SK-N-SH (cell line): ENCODE data around the gene ADRA2B. TPM values are rescaled to one million over a fixed set of nuclear protein-coding genes. Genes with fewer than 3 reads are reported as not detected.
A peak's percentile ranks its signal among the peaks of the same experiment; 100 is the strongest.

ENCODE experiments used
- CTCF ChIA-PET: fragments of 300-600, 350-600 bp; formaldehyde crosslinking; extraction: SDS; loops from one replicate; lab custom pipeline; 2021; lab: Yijun Ruan, JAX
- POLR2A ChIA-PET: fragments of 350-600 bp; sonication (Branson Sonifier 250); formaldehyde crosslinking; extraction: SDS; loops from one replicate; lab custom pipeline; 2020; ENCODE audit warnings: antibody characterized with exemption, inconsistent platforms; lab: Yijun Ruan, JAX
- DNase-seq: peaks from one replicate; pipeline ENCODE4 v3.0.0; 2012
- H2AFZ ChIP-seq: fragments of 200-600 bp; sonication (generic); 2 replicates; pipeline ENCODE4 v1.8.1; 2016; ENCODE audit warnings: antibody characterized with exemption, mild to moderate bottlenecking, low read depth
- H3F3A ChIP-seq: fragments of 200-600 bp; sonication (generic); replicated peaks from 2 replicates; pipeline ENCODE3; 2016; ENCODE audit warnings: antibody characterized with exemption, mild to moderate bottlenecking; ENCODE audit not compliant: insufficient read depth
- H3K27ac ChIP-seq, 2 experiments: fragments of 200-500 bp in 1 of 2; fragments of 200-600 bp in 1 of 2; sonication (Bioruptor generic) in 1 of 2; sonication (generic), shearing (Covaris generic) in 1 of 2; 2 replicates each; pipeline versions ENCODE4 v1.5.1 to v1.6.1; 2014 to 2016; ENCODE audit warnings: low read depth in 2 of 2, inconsistent platforms in 1 of 2, low read length in 1 of 2, mild to moderate bottlenecking in 1 of 2, mixed read lengths in 1 of 2
- H3K27me3 ChIP-seq: fragments of 200-600 bp; sonication (generic), shearing (Covaris generic); 2 replicates; pipeline ENCODE4 v1.6.1; 2016; ENCODE audit warnings: mixed run types; ENCODE audit not compliant: insufficient read depth
- H3K36me3 ChIP-seq, 2 experiments: fragments of 200-500 bp in 1 of 2; fragments of 200-600 bp in 1 of 2; sonication (Bioruptor generic) in 1 of 2; sonication (generic) in 1 of 2; replicated peaks in 1 of 2; 2 replicates each; pipeline versions ENCODE3 to v1.5.1; 2014 to 2016; ENCODE audit warnings: low read length in 1 of 2, mild to moderate bottlenecking in 1 of 2; ENCODE audit not compliant: insufficient read depth in 2 of 2, control insufficient read depth in 1 of 2
- H3K4me1 ChIP-seq, 2 experiments: fragments of 200-500 bp in 1 of 2; fragments of 200-600 bp in 1 of 2; sonication (Bioruptor generic) in 1 of 2; sonication (generic), shearing (Covaris generic) in 1 of 2; 2 replicates each; pipeline versions ENCODE4 v1.5.1 to v1.6.1; 2014 to 2016; ENCODE audit warnings: low read depth in 1 of 2, low read length in 1 of 2, mixed run types in 1 of 2; ENCODE audit not compliant: insufficient read depth in 2 of 2, control insufficient read depth in 1 of 2
- H3K4me2 ChIP-seq: fragments of 200-600 bp; sonication (generic), shearing (Covaris generic); 2 replicates; pipeline ENCODE4 v1.6.1; 2017; ENCODE audit warnings: mixed run types
- H3K4me3 ChIP-seq, 2 experiments: fragments of 200-500 bp in 1 of 2; fragments of 200-600 bp in 1 of 2; sonication (Bioruptor generic) in 1 of 2; sonication (generic), shearing (Covaris generic) in 1 of 2; 2 replicates each; pipeline versions ENCODE4 v1.5.1 to v1.8.1; 2014 to 2016; ENCODE audit warnings: low read depth in 2 of 2, inconsistent platforms in 1 of 2, low read length in 1 of 2, mild to moderate bottlenecking in 1 of 2, mixed read lengths in 1 of 2, moderate library complexity in 1 of 2
- H3K79me2 ChIP-seq: fragments of 200-600 bp; sonication (generic); 2 replicates; pipeline ENCODE4 v1.8.1; 2017; ENCODE audit warnings: mild to moderate bottlenecking; ENCODE audit not compliant: insufficient read depth
- H3K9ac ChIP-seq: fragments of 200-600 bp; sonication (generic); 2 replicates; pipeline ENCODE4 v1.6.1; 2017; ENCODE audit warnings: mixed run types
- H3K9me2 ChIP-seq: fragments of 200-600 bp; sonication (generic); 2 replicates; pipeline ENCODE4 v1.6.1; 2017; ENCODE audit warnings: mixed run types
- H3K9me3 ChIP-seq: fragments of 200-600 bp; sonication (generic); 2 replicates; pipeline ENCODE4 v1.6.1; 2017; ENCODE audit warnings: mixed run types, mild to moderate bottlenecking, moderate library complexity
- H4K20me1 ChIP-seq: fragments of 200-600 bp; sonication (generic); 2 replicates; pipeline ENCODE4 v1.6.1; 2017; ENCODE audit warnings: mild to moderate bottlenecking, mixed run types; ENCODE audit not compliant: insufficient read depth
- CHD2 ChIP-seq: fragments of 150-350 bp; IDR thresholded peaks from 2 replicates; pipeline ENCODE4 v1.6.1; 2018; ENCODE audit warnings: low read length; ENCODE audit not compliant: partially characterized antibody
- ELF1 ChIP-seq: IDR thresholded peaks from 2 replicates; pipeline ENCODE4 v1.4.0; 2012
- EZH2phosphoT487 ChIP-seq: fragments of 200-600 bp; sonication (generic); IDR thresholded peaks from 2 replicates; pipeline ENCODE4 v1.6.1; 2017; ENCODE audit warnings: low read depth, mixed run types, mild to moderate bottlenecking, antibody characterized with exemption, moderate library complexity, borderline replicate concordance
- FOSL2 ChIP-seq: IDR thresholded peaks from 2 replicates; pipeline ENCODE4 v1.4.0; 2012; ENCODE audit warnings: low read depth, mild to moderate bottlenecking, moderate library complexity, borderline replicate concordance
- FOXM1 ChIP-seq: IDR thresholded peaks from 2 replicates; pipeline ENCODE4 v1.4.0; 2012; ENCODE audit warnings: low read depth, mild to moderate bottlenecking
- GABPA ChIP-seq: IDR thresholded peaks from 2 replicates; pipeline ENCODE4 v1.4.0; 2012; ENCODE audit warnings: low read depth, mild to moderate bottlenecking
- GATA2 ChIP-seq: sonication (generic); formaldehyde crosslinking; IDR thresholded peaks from 2 replicates; pipeline ENCODE4 v1.5.0; 2020; ENCODE audit warnings: mild to moderate bottlenecking, missing genetic modification reagents
- JUND ChIP-seq: IDR thresholded peaks from 2 replicates; pipeline ENCODE4 v1.4.0; 2012
- MAX ChIP-seq: IDR thresholded peaks from 2 replicates; pipeline ENCODE4 v1.4.0; 2012; ENCODE audit warnings: low read depth
- MEF2A ChIP-seq: IDR thresholded peaks from 2 replicates; pipeline ENCODE4 v1.4.0; 2012; ENCODE audit warnings: low read depth, borderline replicate concordance
- NFIC ChIP-seq: IDR thresholded peaks from 2 replicates; pipeline ENCODE4 v1.4.0; 2012; ENCODE audit warnings: borderline replicate concordance
- POLR2AphosphoS5 ChIP-seq: IDR thresholded peaks from 2 replicates; pipeline ENCODE4 v1.6.1; 2012; ENCODE audit warnings: low read depth, low read length
- RAD21 ChIP-seq: IDR thresholded peaks from 2 replicates; pipeline ENCODE4 v1.6.1; 2012; ENCODE audit warnings: mild to moderate bottlenecking, low read length
- RCOR1 ChIP-seq: fragments of 150-350 bp; IDR thresholded peaks from 2 replicates; pipeline ENCODE4 v1.6.1; 2017; ENCODE audit warnings: antibody characterized with exemption, low read length
- RXRA ChIP-seq: IDR thresholded peaks from 2 replicates; pipeline ENCODE4 v1.4.0; 2012; ENCODE audit warnings: low read depth, mild to moderate bottlenecking, borderline replicate concordance
- SIN3A ChIP-seq: IDR thresholded peaks from 2 replicates; pipeline ENCODE4 v1.6.1; 2012; ENCODE audit warnings: low read depth, mild to moderate bottlenecking, low read length, moderate library complexity, borderline replicate concordance
- TCF12 ChIP-seq: IDR thresholded peaks from 2 replicates; pipeline ENCODE4 v1.4.0; 2012
- WGBS: methylation state at CpG from one replicate; pipeline ENCODE4 v1.1.6; 2017; ENCODE audit warnings: low lambda C conversion rate; 5-methylcytosine and 5-hydroxymethylcytosine counted together
- polyA plus RNA-seq, 3 experiments: library from polyadenylated mRNA; depleted of rRNA; stranded (reverse); fragments of >200 nt; gene quantifications; 2 replicates each; pipeline ENCODE4 v1.2.3, GENCODE V29; 2012
- TF ChIP-seq, protein P1 (sequence below): fragments of 150-350 bp; IDR thresholded peaks from 2 replicates; pipeline ENCODE4 v1.6.1; 2017; ENCODE audit warnings: antibody characterized with exemption, low read length, low read depth, borderline replicate concordance
- TF ChIP-seq, protein P2 (sequence below): IDR thresholded peaks from 2 replicates; pipeline ENCODE4 v1.6.1; 2012; ENCODE audit warnings: mild to moderate bottlenecking, low read depth, low read length, moderate library complexity
- TF ChIP-seq, protein P3 (sequence below): IDR thresholded peaks from 2 replicates; pipeline ENCODE4 v1.4.0; 2012; ENCODE audit warnings: low read depth, borderline replicate concordance

Gene ADRA2B
- polyA plus RNA-seq, 1 of the 3 experiments (the other 2 are of a cell fraction) = not detected

DNA sequence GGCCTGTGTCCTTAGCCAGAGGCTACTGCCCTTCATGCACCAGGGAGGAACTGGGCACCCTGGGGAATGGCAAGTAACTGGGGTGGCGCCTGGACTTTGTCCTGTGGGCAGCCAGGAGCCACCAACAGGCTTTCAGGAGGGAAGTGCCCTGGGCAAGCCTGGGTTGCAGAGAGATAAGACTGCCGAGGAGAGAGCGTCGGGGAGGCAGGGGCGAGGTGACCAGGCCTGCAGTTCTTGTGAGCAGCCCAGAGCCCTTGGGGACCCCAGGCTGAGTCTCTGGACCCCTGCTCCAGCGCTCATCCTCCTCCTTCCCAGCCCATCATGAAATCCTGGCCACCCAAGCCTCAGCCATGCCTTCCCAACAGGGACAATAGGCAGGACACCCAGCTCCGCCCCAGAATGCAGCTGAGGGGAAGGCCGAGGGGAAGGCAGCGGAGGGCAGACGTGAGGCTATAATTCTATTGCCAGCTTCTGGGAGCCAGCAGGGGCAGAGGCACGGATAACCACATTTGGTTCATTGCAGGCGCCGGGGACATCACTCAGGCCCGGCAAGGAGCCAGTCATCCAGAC is 25.1 kb downstream of the ADRA2B start:
- peaks cover 0 to 34% of the 10 kb centered on the region in 2 experiments; a peak in 1 of 4 replicates for H3K4me1 ChIP-seq
- CTCF ChIA-PET = interaction anchor here (2.4 to 2.7 kb wide), 2 partner anchors 26 to 84 kb away, joined by 13 to 20 read pairs; partner anchors contain the start of gene ADRA2B
- no peaks in the 10 kb centered on the region for H3K36me3 ChIP-seq
- POLR2A ChIA-PET = no interaction called here
- no peaks in the 10 kb centered on the region for H3K27me3 ChIP-seq
- TF ChIP-seq FOXM1 (no peak), NFIC (no peak), TCF12 (no peak), GATA2 (CRISPR knock-in tag) (no peak), JUND (no peak)
- H3K4me2 ChIP-seq = no peak overlapping the region
- no peak for DNase-seq
- no peaks in the 10 kb centered on the region for H3K79me2 ChIP-seq
- H3K9ac ChIP-seq = no peak overlapping the region
- no peaks in the 10 kb centered on the region for H3K9me2 ChIP-seq
- 74% methylated on average over 13 of the region's 14 CpGs for WGBS
- H3F3A ChIP-seq = no peaks in the 10 kb centered on the region
- no peaks in the 10 kb centered on the region for H3K9me3 ChIP-seq
- H4K20me1 ChIP-seq = no peaks in the 10 kb centered on the region
- no peak overlapping the region for H3K4me3 ChIP-seq
- H2AFZ ChIP-seq = no peak overlapping the region
- H3K27ac ChIP-seq = peak overlapping the region in 1 of 2 experiments; percentile 6; a peak in 1 of 4 replicates

- no peaks in the 10 kb centered on the region for H3K79me2 ChIP-seq
- no peaks in the 10 kb centered on the region for H3F3A ChIP-seq
- 79% methylated on average over 11 of the region's 12 CpGs for WGBS
- H3K9ac ChIP-seq = no peak overlapping the region
- no peak overlapping the region for H3K4me2 ChIP-seq
- CTCF ChIA-PET = interaction anchor here (1.0 to 1.9 kb wide), 3 partner anchors 10 to 84 kb away, joined by 3 to 6 read pairs (median 4); partner anchors contain the start of gene ADRA2B
- H2AFZ ChIP-seq = no peak overlapping the region
- DNase-seq = no peak
- no peaks in the 10 kb centered on the region for H3K36me3 ChIP-seq
- H3K27me3 ChIP-seq = no peaks in the 10 kb centered on the region
- no peak overlapping the region for H3K4me3 ChIP-seq
- POLR2A ChIA-PET = no interaction called here
- H3K9me3 ChIP-seq = no peaks in the 10 kb centered on the region
- H3K27ac ChIP-seq = peak overlapping the region in 1 of 2 experiments; percentile 64; a peak in 2 of 4 replicates
- H4K20me1 ChIP-seq = no peaks in the 10 kb centered on the region
- H3K4me1 ChIP-seq = peaks cover 0 to 39% of the 10 kb centered on the region in 2 experiments; a peak in 1 of 4 replicates
- TF ChIP-seq FOXM1 (no peak), FOSL2 (no peak), TCF12 (no peak), SIN3A (no peak), GABPA (no peak), RXRA (no peak), CHD2 (no peak), RCOR1 (no peak), MAX (no peak), ELF1 (no peak), EZH2phosphoT487 (no peak), POLR2AphosphoS5 (no peak), RAD21 (no peak), MEF2A (no peak)
- TF ChIP-seq, protein P1, sequence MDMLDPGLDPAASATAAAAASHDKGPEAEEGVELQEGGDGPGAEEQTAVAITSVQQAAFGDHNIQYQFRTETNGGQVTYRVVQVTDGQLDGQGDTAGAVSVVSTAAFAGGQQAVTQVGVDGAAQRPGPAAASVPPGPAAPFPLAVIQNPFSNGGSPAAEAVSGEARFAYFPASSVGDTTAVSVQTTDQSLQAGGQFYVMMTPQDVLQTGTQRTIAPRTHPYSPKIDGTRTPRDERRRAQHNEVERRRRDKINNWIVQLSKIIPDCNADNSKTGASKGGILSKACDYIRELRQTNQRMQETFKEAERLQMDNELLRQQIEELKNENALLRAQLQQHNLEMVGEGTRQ = no peak
- TF ChIP-seq, protein P2, sequence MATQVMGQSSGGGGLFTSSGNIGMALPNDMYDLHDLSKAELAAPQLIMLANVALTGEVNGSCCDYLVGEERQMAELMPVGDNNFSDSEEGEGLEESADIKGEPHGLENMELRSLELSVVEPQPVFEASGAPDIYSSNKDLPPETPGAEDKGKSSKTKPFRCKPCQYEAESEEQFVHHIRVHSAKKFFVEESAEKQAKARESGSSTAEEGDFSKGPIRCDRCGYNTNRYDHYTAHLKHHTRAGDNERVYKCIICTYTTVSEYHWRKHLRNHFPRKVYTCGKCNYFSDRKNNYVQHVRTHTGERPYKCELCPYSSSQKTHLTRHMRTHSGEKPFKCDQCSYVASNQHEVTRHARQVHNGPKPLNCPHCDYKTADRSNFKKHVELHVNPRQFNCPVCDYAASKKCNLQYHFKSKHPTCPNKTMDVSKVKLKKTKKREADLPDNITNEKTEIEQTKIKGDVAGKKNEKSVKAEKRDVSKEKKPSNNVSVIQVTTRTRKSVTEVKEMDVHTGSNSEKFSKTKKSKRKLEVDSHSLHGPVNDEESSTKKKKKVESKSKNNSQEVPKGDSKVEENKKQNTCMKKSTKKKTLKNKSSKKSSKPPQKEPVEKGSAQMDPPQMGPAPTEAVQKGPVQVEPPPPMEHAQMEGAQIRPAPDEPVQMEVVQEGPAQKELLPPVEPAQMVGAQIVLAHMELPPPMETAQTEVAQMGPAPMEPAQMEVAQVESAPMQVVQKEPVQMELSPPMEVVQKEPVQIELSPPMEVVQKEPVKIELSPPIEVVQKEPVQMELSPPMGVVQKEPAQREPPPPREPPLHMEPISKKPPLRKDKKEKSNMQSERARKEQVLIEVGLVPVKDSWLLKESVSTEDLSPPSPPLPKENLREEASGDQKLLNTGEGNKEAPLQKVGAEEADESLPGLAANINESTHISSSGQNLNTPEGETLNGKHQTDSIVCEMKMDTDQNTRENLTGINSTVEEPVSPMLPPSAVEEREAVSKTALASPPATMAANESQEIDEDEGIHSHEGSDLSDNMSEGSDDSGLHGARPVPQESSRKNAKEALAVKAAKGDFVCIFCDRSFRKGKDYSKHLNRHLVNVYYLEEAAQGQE = no peak
- TF ChIP-seq, protein P3, sequence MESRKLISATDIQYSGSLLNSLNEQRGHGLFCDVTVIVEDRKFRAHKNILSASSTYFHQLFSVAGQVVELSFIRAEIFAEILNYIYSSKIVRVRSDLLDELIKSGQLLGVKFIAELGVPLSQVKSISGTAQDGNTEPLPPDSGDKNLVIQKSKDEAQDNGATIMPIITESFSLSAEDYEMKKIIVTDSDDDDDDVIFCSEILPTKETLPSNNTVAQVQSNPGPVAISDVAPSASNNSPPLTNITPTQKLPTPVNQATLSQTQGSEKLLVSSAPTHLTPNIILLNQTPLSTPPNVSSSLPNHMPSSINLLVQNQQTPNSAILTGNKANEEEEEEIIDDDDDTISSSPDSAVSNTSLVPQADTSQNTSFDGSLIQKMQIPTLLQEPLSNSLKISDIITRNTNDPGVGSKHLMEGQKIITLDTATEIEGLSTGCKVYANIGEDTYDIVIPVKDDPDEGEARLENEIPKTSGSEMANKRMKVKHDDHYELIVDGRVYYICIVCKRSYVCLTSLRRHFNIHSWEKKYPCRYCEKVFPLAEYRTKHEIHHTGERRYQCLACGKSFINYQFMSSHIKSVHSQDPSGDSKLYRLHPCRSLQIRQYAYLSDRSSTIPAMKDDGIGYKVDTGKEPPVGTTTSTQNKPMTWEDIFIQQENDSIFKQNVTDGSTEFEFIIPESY = no peak
- TF ChIP-seq, all 33 proteins: peak for 0
- H3K9me2 ChIP-seq = no peaks in the 10 kb centered on the region
Observed at GRCh38 chr2:96090196-96090926, 26.0 kb downstream of the ADRA2B start.
